ENCODE results near the gene DDX27. TPM values are rescaled to one million over a fixed set of nuclear protein-coding genes. Genes with fewer than 3 reads are reported as not detected.

Gene DDX27
- total and polyA plus RNA-seq, 9 of the 15 experiments (the other 6 are each of a cell fraction or from before 2014, with no cell fraction given): 17.9 to 79.3 (median 57.0) TPM

GRCh38 chr20:49248879-49249665, 29.9 kb downstream of the DDX27 start:
- FAIRE-seq (no peak), DNase-seq (ENCODE audit: extremely low read depth in 1 of 4, low spot score in 3 of 4) (no peak), ATAC-seq (no peak)
- in situ Hi-C loops (cut with MboI): loop anchor here (5.0 kb wide), 1 partner anchor 73 kb away; no protein-coding TSS in a partner anchor
- Histone ChIP-seq H3K36me3 (ENCODE audit: control insufficient read depth, insufficient read depth, low read length) (peaks cover 86% of the 10 kb centered on the region; the same call in 2 of the 3 replicates), H3K4me2 (ENCODE audit: insufficient read depth, low read length) (no peak overlapping the region), H2AFZ (ENCODE audit: low read depth, low read length) (no peak overlapping the region), H3K9me1 (ENCODE audit: control insufficient read depth, insufficient read depth, low read length) (no peaks in the 10 kb centered on the region), H3K27me3 (ENCODE audit: control insufficient read depth in 2 of 2, insufficient read depth in 2 of 2, low read length in 2 of 2) (no peaks in the 10 kb centered on the region), H3K27ac (ENCODE audit: extremely low read depth, low read depth, low read length) (no peak overlapping the region), H3K79me2 (ENCODE audit: control insufficient read depth, insufficient read depth, low read length) (no peaks in the 10 kb centered on the region), H3K9ac (ENCODE audit: insufficient read depth in 1 of 2, low read depth in 2 of 2, low read length in 2 of 2) (no peak overlapping the region), H3K9me3 (replicated peaks; ENCODE audit: control insufficient read depth, insufficient read depth, low read depth, low read length) (no peaks in the 10 kb centered on the region), H4K20me1 (replicated peaks; ENCODE audit: control insufficient read depth, insufficient read depth, low read length) (peaks cover 19% of the 10 kb centered on the region), H3K4me1 (replicated peaks in 1 of 2; ENCODE audit: control insufficient read depth in 2 of 2, insufficient read depth in 2 of 2, low read length in 2 of 2) (no peaks in the 10 kb centered on the region), H3K4me3 (no peak overlapping the region)
- intact Hi-C loops (cut with micrococcal nuclease): no loop called here
- CTCF ChIA-PET (ENCODE audit: low intra/inter-chr PET ratio): no interaction called here
- 92% methylated on average over 15 of the region's 18 CpGs for WGBS (ENCODE audit: insufficient coverage, low coverage, missing lambda C conversion rate)
- POLR2A ChIA-PET: interaction anchor here (1.0 to 2.0 kb wide), 3 partner anchors 11 to 38 kb away, joined by 3 to 8 read pairs (median 3); partner anchors contain the start of gene ZNFX1
- no TSS peak for BruUV-seq (replicated peaks)
- TF ChIP-seq ZFPM2 (CRISPR knock-in tag; IDR thresholded peaks at IDR 0.05): no peak
- no peak for TF ChIP-seq NCOA2 (IDR thresholded peaks at IDR 0.05; ENCODE audit: partially characterized antibody in 2 of 2)
- TF ChIP-seq SAFB2 (IDR thresholded peaks at IDR 0.05; ENCODE audit: borderline replicate concordance, low read depth, low read length, severe bottlenecking): no peak
- no peak for TF ChIP-seq NCOR1 (IDR thresholded peaks at IDR 0.05)
- TF ChIP-seq CC2D1A (IDR thresholded peaks at IDR 0.05): no peak
- no peak for TF ChIP-seq ZNF445 (CRISPR knock-in tag; IDR thresholded peaks at IDR 0.05; ENCODE audit: low read depth)
- no peak for TF ChIP-seq NR2C2 (CRISPR knock-in tag; IDR thresholded peaks at IDR 0.05)
- TF ChIP-seq NR2C2 (tag; IDR thresholded peaks at IDR 0.05): no peak
- no peak for TF ChIP-seq ESRRB (CRISPR knock-in tag; IDR thresholded peaks at IDR 0.05; ENCODE audit: borderline replicate concordance)
- TF ChIP-seq GTF2F1 (IDR thresholded peaks at IDR 0.05; ENCODE audit: low read depth, low read length): no peak
- no peak for TF ChIP-seq RAD51 (IDR thresholded peaks at IDR 0.05; ENCODE audit: borderline replicate concordance, low read depth)
- no peak for TF ChIP-seq PURB (CRISPR knock-in tag; IDR thresholded peaks at IDR 0.05; ENCODE audit: low read depth)
- no peak for TF ChIP-seq AFF1 (IDR thresholded peaks at IDR 0.05; ENCODE audit: low read depth in 1 of 2, partially characterized antibody in 2 of 2)
- no peak for TF ChIP-seq ADNP (tag; IDR thresholded peaks at IDR 0.05)
